GM12801 (cell line): Measurements from ENCODE around the gene GET4.

Source experiments
- TF ChIP-seq, protein P1 (sequence below): IDR thresholded peaks from one replicate; pipeline ENCODE4 v1.5.1; 2011; ENCODE audit warnings: control low read depth; ENCODE audit not compliant: insufficient read length; ENCODE audit errors: extremely low read depth

GET4 gene

DNA sequence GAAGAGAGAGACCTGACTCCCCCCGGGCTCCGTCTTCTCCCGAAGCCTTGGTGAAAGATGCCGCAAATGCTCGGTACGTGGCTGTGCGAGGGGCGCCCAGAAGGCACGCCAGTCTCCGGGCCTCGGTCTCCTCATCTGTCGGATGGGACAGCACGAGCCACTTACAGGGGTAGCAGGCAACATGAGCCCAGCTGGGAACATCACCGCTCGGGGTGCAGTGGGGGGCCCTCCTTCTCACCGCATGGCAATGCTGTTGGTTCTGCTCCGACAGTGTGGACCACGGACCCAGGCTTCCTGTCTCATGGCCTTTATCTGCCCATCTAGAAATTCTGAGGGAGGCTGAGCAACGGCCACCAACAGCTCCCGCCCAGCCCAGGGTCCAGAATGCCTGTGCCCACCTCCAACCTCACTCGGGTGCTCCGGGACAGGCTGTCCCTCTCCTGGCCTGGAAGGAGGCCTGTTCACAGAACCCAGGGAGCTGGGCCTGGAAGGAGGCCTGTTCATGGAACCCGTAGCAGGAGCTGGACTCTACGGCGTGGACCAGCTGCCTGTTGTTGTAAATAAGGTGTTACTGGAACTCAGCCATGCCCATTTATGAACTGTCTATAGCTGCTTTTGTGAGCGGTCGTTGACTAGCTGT, 62.3 kb downstream of the GET4 start:
- TF ChIP-seq, protein P1, sequence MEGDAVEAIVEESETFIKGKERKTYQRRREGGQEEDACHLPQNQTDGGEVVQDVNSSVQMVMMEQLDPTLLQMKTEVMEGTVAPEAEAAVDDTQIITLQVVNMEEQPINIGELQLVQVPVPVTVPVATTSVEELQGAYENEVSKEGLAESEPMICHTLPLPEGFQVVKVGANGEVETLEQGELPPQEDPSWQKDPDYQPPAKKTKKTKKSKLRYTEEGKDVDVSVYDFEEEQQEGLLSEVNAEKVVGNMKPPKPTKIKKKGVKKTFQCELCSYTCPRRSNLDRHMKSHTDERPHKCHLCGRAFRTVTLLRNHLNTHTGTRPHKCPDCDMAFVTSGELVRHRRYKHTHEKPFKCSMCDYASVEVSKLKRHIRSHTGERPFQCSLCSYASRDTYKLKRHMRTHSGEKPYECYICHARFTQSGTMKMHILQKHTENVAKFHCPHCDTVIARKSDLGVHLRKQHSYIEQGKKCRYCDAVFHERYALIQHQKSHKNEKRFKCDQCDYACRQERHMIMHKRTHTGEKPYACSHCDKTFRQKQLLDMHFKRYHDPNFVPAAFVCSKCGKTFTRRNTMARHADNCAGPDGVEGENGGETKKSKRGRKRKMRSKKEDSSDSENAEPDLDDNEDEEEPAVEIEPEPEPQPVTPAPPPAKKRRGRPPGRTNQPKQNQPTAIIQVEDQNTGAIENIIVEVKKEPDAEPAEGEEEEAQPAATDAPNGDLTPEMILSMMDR = no peak

DNA sequence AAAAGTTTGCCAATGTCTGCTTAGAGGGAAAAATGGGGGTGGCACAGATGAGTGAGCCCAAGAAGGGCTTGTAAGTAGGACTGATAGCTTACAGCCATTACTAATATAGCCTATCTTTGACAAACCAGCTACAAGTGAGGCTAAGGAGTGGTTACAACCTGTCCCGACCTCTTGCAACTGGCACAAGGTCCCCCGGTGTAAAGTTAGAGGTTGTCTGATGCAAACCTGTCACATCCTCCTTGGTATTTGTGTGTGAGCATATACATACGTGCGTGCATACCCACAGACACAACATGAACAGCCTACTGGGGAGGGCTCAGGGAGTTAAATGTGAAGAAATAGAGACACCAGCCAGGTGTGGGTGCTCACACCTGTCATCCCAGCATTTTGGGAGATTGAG, 63.5 kb downstream of the GET4 start:
- TF ChIP-seq, protein P1 = no peak

DNA sequence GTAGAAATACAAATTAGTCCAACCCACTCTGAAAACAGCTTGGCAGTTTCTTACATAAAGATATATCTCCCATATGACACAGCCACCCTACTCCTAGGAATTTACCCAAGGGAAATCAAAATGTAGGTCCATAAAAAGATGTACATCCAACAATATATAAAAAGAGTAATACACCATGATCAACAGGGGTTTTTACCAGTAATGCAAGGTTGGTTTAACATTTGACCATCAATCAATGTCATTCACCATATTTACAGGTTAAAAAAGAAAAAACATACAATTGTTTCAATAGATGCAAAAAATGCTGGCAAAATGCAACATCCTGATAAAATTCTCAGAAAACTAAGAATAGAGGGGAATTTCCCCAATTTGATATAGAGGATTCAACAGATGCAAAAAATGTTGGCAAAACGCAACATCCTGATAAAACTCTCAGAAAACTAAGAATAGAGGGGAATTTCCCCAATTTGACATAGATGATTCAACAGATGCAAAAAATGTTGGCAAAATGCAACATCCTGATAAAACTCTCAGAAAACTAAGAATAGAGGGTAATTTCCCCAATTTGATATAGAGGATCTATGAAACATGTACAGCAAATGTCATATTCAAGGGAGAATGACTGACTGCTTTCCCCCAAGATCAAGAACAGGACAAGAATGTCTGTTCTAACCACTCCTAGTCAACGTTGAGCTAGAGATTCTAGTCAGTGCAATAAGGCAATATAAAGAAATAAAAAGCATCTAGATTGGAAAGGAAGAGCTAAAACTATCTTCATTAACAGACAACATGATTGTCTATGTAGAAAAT, 64.5 kb downstream of the GET4 start:
- TF ChIP-seq, protein P1 = no peak

DNA sequence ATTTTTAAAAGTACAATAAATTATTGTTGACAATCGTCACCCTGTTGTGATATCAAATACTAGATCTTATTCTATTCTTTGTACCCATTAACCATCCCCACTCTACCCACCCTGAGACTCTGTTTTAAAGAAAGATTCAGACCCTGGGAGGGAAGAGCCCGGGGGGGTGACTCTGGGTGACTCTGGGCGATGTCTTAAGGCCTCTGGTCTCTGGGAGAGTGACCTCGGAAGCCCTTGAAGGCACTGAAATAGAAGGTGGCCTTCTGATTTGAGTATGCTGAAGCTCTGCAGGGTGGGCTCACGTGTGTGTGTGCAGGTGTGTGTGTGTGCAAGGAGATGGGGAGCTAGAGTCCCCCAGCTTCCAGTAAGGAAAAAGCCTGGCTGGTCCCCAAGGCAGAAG, 68.4 kb downstream of the GET4 start:
- TF ChIP-seq, protein P1 = no peak

DNA sequence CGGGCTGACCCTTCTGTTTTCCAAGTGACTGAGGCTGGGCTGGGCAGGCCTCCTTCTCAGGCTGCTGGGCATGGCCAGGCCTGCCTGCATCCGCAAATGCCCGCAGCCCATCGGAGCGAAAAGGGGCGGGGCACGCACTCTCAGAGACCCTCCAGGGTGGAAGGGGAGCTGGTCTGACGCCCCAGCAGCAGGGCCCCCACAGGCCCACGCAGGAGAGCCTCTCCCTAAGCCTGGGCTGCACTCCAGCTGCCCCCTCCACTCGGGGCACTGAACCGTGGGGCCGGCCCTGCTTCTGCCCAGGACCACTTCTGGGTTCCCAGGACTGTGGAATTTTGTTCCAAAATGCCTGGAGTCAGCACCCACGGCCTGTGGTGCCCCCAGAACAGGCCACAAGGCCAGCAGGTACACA, 68.8 kb downstream of the GET4 start:
- TF ChIP-seq, protein P1 = no peak

DNA sequence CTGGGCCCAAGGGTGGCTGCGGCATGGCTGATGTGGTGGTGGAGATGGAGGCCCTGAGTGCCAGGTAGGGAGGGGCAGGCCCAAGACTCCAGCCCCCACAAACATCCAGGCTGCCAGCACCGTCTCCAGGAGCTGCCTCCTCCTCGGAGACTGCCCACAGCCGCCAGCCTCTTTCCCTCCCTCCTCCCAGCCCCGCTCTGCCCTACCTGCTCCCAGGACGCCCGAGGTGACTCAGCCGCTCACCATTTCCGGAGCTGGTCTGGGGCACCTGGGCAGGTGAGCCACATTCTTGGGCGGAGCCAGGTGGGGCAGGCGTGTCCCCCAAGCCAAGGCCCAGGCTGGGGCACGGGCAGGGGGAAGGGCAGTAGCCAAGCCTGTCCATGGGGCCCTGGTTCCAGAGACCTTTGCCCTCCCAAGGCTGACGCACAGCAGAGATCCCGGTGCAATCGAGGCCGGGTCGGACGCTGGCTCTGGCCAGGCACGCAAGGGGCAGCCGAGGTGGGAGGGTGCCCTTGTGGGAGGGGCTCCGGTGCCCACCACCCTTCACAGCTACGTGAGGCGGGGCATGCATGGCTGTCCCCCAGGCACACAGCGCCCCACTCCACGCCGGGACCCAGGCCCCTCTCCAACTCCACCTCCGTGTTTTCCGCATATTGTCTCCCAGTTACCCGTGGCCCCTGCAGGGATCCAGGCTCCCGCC, 69.4 kb downstream of the GET4 start:
- TF ChIP-seq, protein P1 = no peak
